ENCODE results near the gene BLMH. TPM values are rescaled to one million over a fixed set of nuclear protein-coding genes. Genes with fewer than 3 reads are reported as not detected.

The BLMH gene
- total and polyA plus RNA-seq, 2 experiments from 2014 or later, result 36.4 to 58.7 TPM

GRCh38 chr17:30243568-30243967 lies 48.2 kb downstream of the BLMH start:
- H4K20me1 ChIP-seq (replicated peaks; ENCODE audit: insufficient read depth), result no peaks in the 10 kb centered on the region
- H3K4me1 ChIP-seq (ENCODE audit: insufficient read depth), result peaks cover 8% of the 10 kb centered on the region
- peaks cover 8% of the 10 kb centered on the region for H3K4me1 Mint-ChIP-seq
- no peak overlapping the region for H3K27ac ChIP-seq (ENCODE audit: low read depth)
- peaks cover 13% of the 10 kb centered on the region for H3K27me3 Mint-ChIP-seq (ENCODE audit: insufficient read depth, low read depth, poor library complexity)
- H2AFZ ChIP-seq, result no peak overlapping the region
- no peak overlapping the region for H3K4me3 ChIP-seq
- DNase-seq (ENCODE audit: low spot score), result no peak
- peaks cover 8% of the 10 kb centered on the region for H3K36me3 ChIP-seq (ENCODE audit: insufficient read depth)
- no peaks in the 10 kb centered on the region for H3F3A ChIP-seq (replicated peaks; ENCODE audit: low read depth)
- H3K79me2 ChIP-seq (replicated peaks; ENCODE audit: insufficient read depth), result no peaks in the 10 kb centered on the region
- TF ChIP-seq REST (IDR thresholded peaks at IDR 0.05; ENCODE audit: unreplicated experiment) (no peak), CTCF (conservative IDR thresholded peaks at IDR 0.05; ENCODE audit: low read depth in 2 of 2) (no peak), CREB1 (CRISPR knock-in tag; IDR thresholded peaks at IDR 0.05; ENCODE audit: low read depth) (no peak), JUNB (IDR thresholded peaks at IDR 0.05; ENCODE audit: unreplicated experiment) (no peak), EZH2phosphoT487 (IDR thresholded peaks at IDR 0.05; ENCODE audit: unreplicated experiment) (no peak), POLR2AphosphoS5 (IDR thresholded peaks at IDR 0.05; ENCODE audit: low read depth) (no peak), ZNF331 (CRISPR knock-in tag; IDR thresholded peaks at IDR 0.05; ENCODE audit: low read depth) (no peak), ZNF114 (CRISPR knock-in tag; IDR thresholded peaks at IDR 0.05) (no peak), ZNF462 (CRISPR knock-in tag; IDR thresholded peaks at IDR 0.05) (no peak), EZH2 (IDR thresholded peaks at IDR 0.05; ENCODE audit: low read depth, unreplicated experiment) (no peak), NANOG (IDR thresholded peaks at IDR 0.05; ENCODE audit: borderline replicate concordance) (no peak), ETS1 (IDR thresholded peaks at IDR 0.05) (no peak), STAT1 (IDR thresholded peaks at IDR 0.05; ENCODE audit: unreplicated experiment) (no peak)
- ATAC-seq, result no peak
- H3K4me2 ChIP-seq, result no peak overlapping the region
- no peak overlapping the region for H3K27ac Mint-ChIP-seq
- H3K4me3 Mint-ChIP-seq, result no peak overlapping the region
- H3K9me2 ChIP-seq (ENCODE audit: insufficient read depth), result no peaks in the 10 kb centered on the region
- peaks cover 9% of the 10 kb centered on the region for H3K9me3 Mint-ChIP-seq
- peaks cover 16% of the 10 kb centered on the region for H3K27me3 ChIP-seq (ENCODE audit: insufficient read depth)
- peaks cover 12% of the 10 kb centered on the region for H3K36me3 Mint-ChIP-seq (ENCODE audit: low read depth)
